Measurements from ENCODE around the gene AKAP13. TPM values are rescaled to one million over a fixed set of nuclear protein-coding genes. Genes with fewer than 3 reads are reported as not detected.

Gene AKAP13
- total RNA-seq, 1 donor from 2014 or later: 71.8 TPM

- peak; percentile 66 for DNase-seq (ENCODE audit: low read depth, low spot score)
Measured at GRCh38 chr15:85702321-85703101, 322.1 kb downstream of the AKAP13 start.

- no peak for DNase-seq (ENCODE audit: low read depth, low spot score)
Measured at GRCh38 chr15:85704066-85704465, 323.7 kb downstream of the AKAP13 start.

GRCh38 chr15:85704720-85705429 lies 324.5 kb downstream of the AKAP13 start:
- DNase-seq (ENCODE audit: low read depth, low spot score): no peak

- DNase-seq (ENCODE audit: low read depth, low spot score): no peak
Measured at GRCh38 chr15:85706779-85707518, 326.5 kb downstream of the AKAP13 start.

GRCh38 chr15:85707519-85708338 lies 327.3 kb downstream of the AKAP13 start:
- peak; percentile 40 for DNase-seq (ENCODE audit: low read depth, low spot score)

GRCh38 chr15:85708402-85708941 lies 328.1 kb downstream of the AKAP13 start:
- no peak for DNase-seq (ENCODE audit: low read depth, low spot score)

- DNase-seq (ENCODE audit: low read depth, low spot score): no peak
Measured at GRCh38 chr15:85709250-85709649, 328.8 kb downstream of the AKAP13 start.

GRCh38 chr15:85710340-85710842 lies 330.0 kb downstream of the AKAP13 start:
- DNase-seq (ENCODE audit: low read depth, low spot score): no peak

GRCh38 chr15:85711580-85712192 lies 331.3 kb downstream of the AKAP13 start:
- no peak for DNase-seq (ENCODE audit: low read depth, low spot score)

- no peak for DNase-seq (ENCODE audit: low read depth, low spot score)
Measured at GRCh38 chr15:85716261-85716660, 335.9 kb downstream of the AKAP13 start.

GRCh38 chr15:85717212-85717611 lies 336.8 kb downstream of the AKAP13 start:
- DNase-seq (ENCODE audit: low read depth, low spot score): no peak

- no peak for DNase-seq (ENCODE audit: low read depth, low spot score)
Measured at GRCh38 chr15:85718271-85718971, 338.0 kb downstream of the AKAP13 start.

- no peak for DNase-seq (ENCODE audit: low read depth, low spot score)
Measured at GRCh38 chr15:85718981-85719380, 338.6 kb downstream of the AKAP13 start.

GRCh38 chr15:85722374-85723152 lies 342.2 kb downstream of the AKAP13 start:
- no peak for DNase-seq (ENCODE audit: low read depth, low spot score)

GRCh38 chr15:85723960-85724945 lies 343.9 kb downstream of the AKAP13 start:
- no peak for DNase-seq (ENCODE audit: low read depth, low spot score)

GRCh38 chr15:85725019-85725418 lies 344.6 kb downstream of the AKAP13 start:
- no peak for DNase-seq (ENCODE audit: low read depth, low spot score)

- DNase-seq (ENCODE audit: low read depth, low spot score): no peak
Measured at GRCh38 chr15:85725564-85725963, 345.2 kb downstream of the AKAP13 start.

- no peak for DNase-seq (ENCODE audit: low read depth, low spot score)
Measured at GRCh38 chr15:85726454-85726853, 346.1 kb downstream of the AKAP13 start.

All from pulmonary artery endothelial cell (primary cell).